ENCODE measurements around the gene RBBP6.

DNA sequence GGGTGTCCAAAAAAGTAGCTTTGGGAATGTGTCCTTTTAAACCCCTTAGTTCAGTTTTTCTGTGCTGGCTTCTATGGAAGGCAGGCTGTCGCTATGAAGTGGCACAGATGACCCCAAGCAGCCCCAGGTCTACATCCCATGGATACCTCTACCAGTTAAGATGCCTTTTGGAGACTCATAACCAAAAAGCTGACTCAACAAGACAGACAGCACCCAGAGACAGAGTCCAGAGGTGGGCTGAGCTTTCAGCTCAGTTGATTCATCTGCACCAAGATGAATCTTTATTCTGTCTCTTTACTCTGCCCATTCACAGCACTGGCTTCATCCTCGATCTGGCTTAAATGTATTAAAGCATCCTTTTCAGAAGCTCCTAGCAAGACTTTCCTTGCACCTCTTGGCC, 29.8 kb upstream of the RBBP6 start:
- TF ChIP-seq POLR2A (IDR thresholded peaks at IDR 0.05) (no peak), POLR2AphosphoS5 (IDR thresholded peaks at IDR 0.05) (no peak)

Measured in prostate gland (tissue), 1 donor.